B cell (primary cell): ENCODE measurements around the gene SLC51B.

ENCODE experiments used
- CTCF ChIP-seq: fragments of 200-600 bp; IDR thresholded peaks from one replicate; pipeline ENCODE4 v1.8.0; 2022; ENCODE audit warnings: antibody characterized with exemption, mild to moderate bottlenecking
- EZH2 ChIP-seq: IDR thresholded peaks from 2 replicates; pipeline ENCODE4 v1.6.1; 2012; ENCODE audit warnings: borderline replicate concordance, low read depth, mild to moderate bottlenecking, moderate library complexity, low read length; ENCODE audit not compliant: insufficient read depth, poor library complexity, severe bottlenecking

GRCh38 chr15:65101411-65101890 lies 56.3 kb downstream of the SLC51B start:
- TF ChIP-seq CTCF: peak; percentile 42
- no peak for TF ChIP-seq EZH2
